ENCODE data around the gene TMEM209.

The TMEM209 gene

GRCh38 chr7:130152493-130153210 is 52.6 kb downstream of the TMEM209 start:
- Histone ChIP-seq H3K27ac (no peak overlapping the region), H2AFZ (no peak overlapping the region), H3K4me3 (ENCODE audit: low read depth, low read length) (no peak overlapping the region), H3K79me2 (no peaks in the 10 kb centered on the region), H3K27me3 (ENCODE audit: control insufficient read depth, insufficient read depth, low read length) (no peaks in the 10 kb centered on the region), H3K9ac (no peak overlapping the region), H3K4me2 (ENCODE audit: low read length) (no peak overlapping the region), H3K9me3 (ENCODE audit: control insufficient read depth, low read length) (no peaks in the 10 kb centered on the region), H3K4me1 (peaks cover 13% of the 10 kb centered on the region), H3K36me3 (ENCODE audit: control insufficient read depth, insufficient read depth, low read length) (no peaks in the 10 kb centered on the region)
- no peak for TF ChIP-seq CTCF (IDR thresholded peaks at IDR 0.05)

GRCh38 chr7:130151591-130152492 is 53.4 kb downstream of the TMEM209 start:
- H3K4me2 ChIP-seq (ENCODE audit: low read length) = no peak overlapping the region
- peaks cover 13% of the 10 kb centered on the region for H3K4me1 ChIP-seq
- H3K9me3 ChIP-seq (ENCODE audit: control insufficient read depth, low read length) = no peaks in the 10 kb centered on the region
- H3K4me3 ChIP-seq (ENCODE audit: low read depth, low read length) = no peak overlapping the region
- no peak for TF ChIP-seq CTCF (IDR thresholded peaks at IDR 0.05)
- no peaks in the 10 kb centered on the region for H3K36me3 ChIP-seq (ENCODE audit: control insufficient read depth, insufficient read depth, low read length)
- H3K79me2 ChIP-seq = no peaks in the 10 kb centered on the region
- H3K27ac ChIP-seq = no peak overlapping the region
- no peaks in the 10 kb centered on the region for H3K27me3 ChIP-seq (ENCODE audit: control insufficient read depth, insufficient read depth, low read length)
- no peak overlapping the region for H3K9ac ChIP-seq
- no peak overlapping the region for H2AFZ ChIP-seq

- Histone ChIP-seq H3K9ac (no peak overlapping the region), H3K79me2 (no peaks in the 10 kb centered on the region), H3K27ac (no peak overlapping the region), H3K9me3 (ENCODE audit: control insufficient read depth, low read length) (no peaks in the 10 kb centered on the region), H3K4me2 (ENCODE audit: low read length) (no peak overlapping the region), H3K27me3 (ENCODE audit: control insufficient read depth, insufficient read depth, low read length) (no peaks in the 10 kb centered on the region), H3K36me3 (ENCODE audit: control insufficient read depth, insufficient read depth, low read length) (no peaks in the 10 kb centered on the region), H2AFZ (no peak overlapping the region), H3K4me3 (ENCODE audit: low read depth, low read length) (no peak overlapping the region), H3K4me1 (peaks cover 13% of the 10 kb centered on the region)
- TF ChIP-seq CTCF (IDR thresholded peaks at IDR 0.05) = no peak
These were observed 54.6 kb downstream of the TMEM209 start for GRCh38 chr7:130150587-130150986.

GRCh38 chr7:130149281-130150139 is 55.7 kb downstream of the TMEM209 start:
- peak overlapping the region; percentile 20 for H3K27ac ChIP-seq

More at GRCh38 chr7:130149281-130150139, 55.7 kb downstream of the TMEM209 start:
- no peak overlapping the region for H3K4me3 ChIP-seq (ENCODE audit: low read depth, low read length)
- H3K9me3 ChIP-seq (ENCODE audit: control insufficient read depth, low read length) = no peaks in the 10 kb centered on the region
- TF ChIP-seq CTCF (IDR thresholded peaks at IDR 0.05) = no peak
- H3K27me3 ChIP-seq (ENCODE audit: control insufficient read depth, insufficient read depth, low read length) = no peaks in the 10 kb centered on the region
- no peaks in the 10 kb centered on the region for H3K36me3 ChIP-seq (ENCODE audit: control insufficient read depth, insufficient read depth, low read length)
- peaks cover 8% of the 10 kb centered on the region for H3K4me1 ChIP-seq
- peak overlapping the region; percentile 71 for H2AFZ ChIP-seq
- H3K79me2 ChIP-seq = no peaks in the 10 kb centered on the region
- no peak overlapping the region for H3K4me2 ChIP-seq (ENCODE audit: low read length)
- H3K9ac ChIP-seq = no peak overlapping the region
